DND-41 (cell line): ENCODE measurements around the gene CEL.

Experiments
- ATAC-seq: fragments of 200-7000 bp; cut with Tn5 transposase; 3 replicates; pipeline ENCODE4 v1.9.1; 2021; ENCODE audit warnings: low read depth; ENCODE audit not compliant: insufficient read depth
- DNase-seq: peaks from one replicate; pipeline ENCODE4 v3.0.0-alpha.2; 2020
- H2AFZ ChIP-seq: 2 replicates; pipeline ENCODE4 v1.6.0; 2012; ENCODE audit warnings: low read depth, low read length
- H3K27ac ChIP-seq: 2 replicates; pipeline ENCODE4 v1.5.1; 2012; ENCODE audit warnings: low read length, inconsistent platforms
- H3K27me3 ChIP-seq: fragments of 200-600 bp; sonication (generic); 2 replicates; pipeline ENCODE4 v1.6.0; 2012; ENCODE audit warnings: low read length, mild to moderate bottlenecking, inconsistent platforms; ENCODE audit not compliant: insufficient read depth, poor library complexity
- H3K36me3 ChIP-seq: 2 replicates; pipeline ENCODE4 v1.5.1; 2012; ENCODE audit warnings: low read length, inconsistent platforms; ENCODE audit not compliant: insufficient read depth
- H3K4me1 ChIP-seq: 2 replicates; pipeline ENCODE4 v1.5.1; 2012; ENCODE audit warnings: mild to moderate bottlenecking, low read length; ENCODE audit not compliant: insufficient read depth
- H3K4me2 ChIP-seq: 2 replicates; pipeline ENCODE4 v1.6.0; 2012; ENCODE audit warnings: mild to moderate bottlenecking, moderate library complexity, low read length, inconsistent platforms; ENCODE audit not compliant: insufficient read depth
- H3K4me3 ChIP-seq, 2 experiments: fragments of 200-600 bp in 1 of 2; shearing (Covaris generic) in 1 of 2; 2 replicates each; pipeline ENCODE4 v1.5.1; 2012 to 2016; ENCODE audit warnings: inconsistent platforms in 2 of 2, low read length in 2 of 2, mild to moderate bottlenecking in 2 of 2, low read depth in 1 of 2, moderate library complexity in 1 of 2
- H3K79me2 ChIP-seq: 2 replicates; pipeline ENCODE4 v1.6.0; 2012; ENCODE audit warnings: low read length, inconsistent platforms; ENCODE audit not compliant: insufficient read depth
- H3K9ac ChIP-seq: 2 replicates; pipeline ENCODE4 v1.6.0; 2012; ENCODE audit warnings: low read depth, mild to moderate bottlenecking, inconsistent platforms, low read length, moderate library complexity
- H3K9me3 ChIP-seq: 2 replicates; pipeline ENCODE4 v1.5.1; 2012; ENCODE audit warnings: low read length, moderate library complexity, mild to moderate bottlenecking, inconsistent platforms; ENCODE audit not compliant: insufficient read depth, severe bottlenecking
- H4K20me1 ChIP-seq: 2 replicates; pipeline ENCODE4 v1.6.0; 2012; ENCODE audit warnings: low read length; ENCODE audit not compliant: insufficient read depth
- EZH2 ChIP-seq: IDR thresholded peaks from 3 replicates; pipeline ENCODE4 v1.6.1; 2012; ENCODE audit warnings: borderline replicate concordance, low read depth, mild to moderate bottlenecking, moderate library complexity, low read length, inconsistent platforms; ENCODE audit not compliant: severe bottlenecking
- TF ChIP-seq, protein P1 (sequence below): IDR thresholded peaks from 2 replicates; pipeline ENCODE4 v1.5.1; 2012; ENCODE audit warnings: borderline replicate concordance, low read length, moderate library complexity, mild to moderate bottlenecking; ENCODE audit not compliant: poor library complexity, severe bottlenecking; ENCODE audit errors: extremely low read depth

Gene CEL

DNA sequence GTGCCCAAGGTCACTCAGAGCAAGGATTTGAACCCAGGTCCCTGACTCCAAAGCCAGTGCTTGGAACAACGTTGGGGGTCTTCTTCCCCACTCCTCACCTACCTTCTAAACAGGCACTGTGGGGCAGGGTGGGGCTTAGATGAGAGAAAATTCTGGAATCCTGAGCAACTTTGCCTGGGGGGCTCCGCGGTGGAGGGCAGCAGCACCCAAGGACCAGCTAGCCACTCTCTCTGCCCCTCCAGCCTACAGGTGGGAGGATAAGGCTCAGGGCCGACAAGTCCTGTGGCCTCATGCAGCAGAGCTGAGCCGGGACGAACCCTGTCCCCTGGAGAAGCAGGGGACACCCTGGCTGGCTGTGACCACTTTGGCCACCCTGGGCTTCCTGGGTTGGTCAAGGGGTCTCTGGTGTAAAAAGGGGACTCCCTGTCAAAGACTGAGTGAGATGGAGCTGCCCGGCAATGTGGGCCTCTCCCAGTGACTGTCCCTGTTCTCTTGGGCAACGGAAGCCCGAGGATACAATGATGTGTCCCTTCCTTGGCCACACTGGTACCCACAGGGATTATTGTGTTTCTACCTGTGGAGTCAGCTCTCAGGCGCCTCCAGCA lies 26.5 kb downstream of the CEL start:
- ATAC-seq (no peak), DNase-seq (no peak)
- Histone ChIP-seq H3K4me3 (no peak overlapping the region), H3K4me2 (no peak overlapping the region), H4K20me1 (no peaks in the 10 kb centered on the region), H3K9me3 (no peaks in the 10 kb centered on the region), H3K36me3 (no peaks in the 10 kb centered on the region), H3K4me1 (no peaks in the 10 kb centered on the region), H3K27ac (no peak overlapping the region), H3K79me2 (no peaks in the 10 kb centered on the region), H3K9ac (no peak overlapping the region), H2AFZ (no peak overlapping the region), H3K27me3 (no peaks in the 10 kb centered on the region)
- TF ChIP-seq EZH2, result no peak
- TF ChIP-seq, protein P1, sequence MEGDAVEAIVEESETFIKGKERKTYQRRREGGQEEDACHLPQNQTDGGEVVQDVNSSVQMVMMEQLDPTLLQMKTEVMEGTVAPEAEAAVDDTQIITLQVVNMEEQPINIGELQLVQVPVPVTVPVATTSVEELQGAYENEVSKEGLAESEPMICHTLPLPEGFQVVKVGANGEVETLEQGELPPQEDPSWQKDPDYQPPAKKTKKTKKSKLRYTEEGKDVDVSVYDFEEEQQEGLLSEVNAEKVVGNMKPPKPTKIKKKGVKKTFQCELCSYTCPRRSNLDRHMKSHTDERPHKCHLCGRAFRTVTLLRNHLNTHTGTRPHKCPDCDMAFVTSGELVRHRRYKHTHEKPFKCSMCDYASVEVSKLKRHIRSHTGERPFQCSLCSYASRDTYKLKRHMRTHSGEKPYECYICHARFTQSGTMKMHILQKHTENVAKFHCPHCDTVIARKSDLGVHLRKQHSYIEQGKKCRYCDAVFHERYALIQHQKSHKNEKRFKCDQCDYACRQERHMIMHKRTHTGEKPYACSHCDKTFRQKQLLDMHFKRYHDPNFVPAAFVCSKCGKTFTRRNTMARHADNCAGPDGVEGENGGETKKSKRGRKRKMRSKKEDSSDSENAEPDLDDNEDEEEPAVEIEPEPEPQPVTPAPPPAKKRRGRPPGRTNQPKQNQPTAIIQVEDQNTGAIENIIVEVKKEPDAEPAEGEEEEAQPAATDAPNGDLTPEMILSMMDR, result no peak

DNA sequence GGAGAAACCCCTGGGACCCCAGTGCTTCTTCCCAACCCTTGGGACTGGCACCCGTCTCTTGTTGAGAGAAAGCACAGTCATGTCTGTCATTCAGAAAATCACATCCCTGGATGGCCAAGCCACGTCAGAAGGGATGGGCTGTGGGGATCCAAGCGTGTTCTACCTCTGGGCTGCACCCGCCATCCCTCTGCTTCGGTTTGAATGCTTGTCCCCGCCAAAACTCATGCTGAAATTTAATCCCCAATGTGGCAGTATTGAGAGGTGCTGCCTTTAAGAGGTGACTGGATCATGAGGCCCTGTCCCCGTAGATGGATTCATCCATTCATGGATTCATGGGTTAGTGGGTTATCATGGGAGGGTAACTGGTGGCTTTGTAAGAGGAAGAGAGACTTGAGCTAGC lies 27.0 kb downstream of the CEL start:
- no peaks in the 10 kb centered on the region for H4K20me1 ChIP-seq
- no peaks in the 10 kb centered on the region for H3K36me3 ChIP-seq
- H3K27me3 ChIP-seq, result no peaks in the 10 kb centered on the region
- H3K27ac ChIP-seq, result no peak overlapping the region
- no peaks in the 10 kb centered on the region for H3K79me2 ChIP-seq
- no peak for DNase-seq
- no peak overlapping the region for H3K4me3 ChIP-seq
- no peak for ATAC-seq
- H3K9me3 ChIP-seq, result no peaks in the 10 kb centered on the region
- no peaks in the 10 kb centered on the region for H3K4me1 ChIP-seq
- H3K4me2 ChIP-seq, result no peak overlapping the region
- no peak overlapping the region for H2AFZ ChIP-seq
- no peak overlapping the region for H3K9ac ChIP-seq
- TF ChIP-seq EZH2, result no peak
- TF ChIP-seq, protein P1, result no peak

DNA sequence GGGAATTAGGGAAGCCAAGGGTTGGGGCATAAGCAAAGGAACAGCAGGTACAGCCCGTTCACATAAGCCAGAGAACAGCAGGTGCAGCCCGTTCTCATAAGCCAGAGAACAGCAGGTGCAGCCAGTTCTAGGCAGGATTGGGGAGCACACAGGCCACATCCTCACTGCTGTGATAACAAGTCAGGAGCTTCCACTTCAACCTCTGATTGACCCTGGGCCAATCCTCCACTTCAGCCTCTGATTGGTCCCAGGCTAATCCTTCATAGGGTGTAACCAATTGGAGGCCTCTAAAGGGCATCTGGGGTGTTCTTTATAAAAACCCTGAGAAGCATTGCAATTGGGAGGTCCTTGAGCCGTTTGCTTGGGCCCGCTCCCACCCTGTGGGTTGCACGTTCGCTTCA lies 27.5 kb downstream of the CEL start:
- Histone ChIP-seq H3K4me1 (no peaks in the 10 kb centered on the region), H3K27ac (no peak overlapping the region), H3K9me3 (no peaks in the 10 kb centered on the region), H3K36me3 (no peaks in the 10 kb centered on the region), H3K4me3 (no peak overlapping the region), H3K27me3 (no peaks in the 10 kb centered on the region), H3K9ac (no peak overlapping the region), H4K20me1 (no peaks in the 10 kb centered on the region), H3K4me2 (no peak overlapping the region), H2AFZ (no peak overlapping the region), H3K79me2 (no peaks in the 10 kb centered on the region)
- no peak for TF ChIP-seq EZH2
- TF ChIP-seq, protein P1, result no peak
- ATAC-seq, result peak; percentile 47; the same call in 1 of the 3 replicates
- DNase-seq, result peak; percentile 20

DNA sequence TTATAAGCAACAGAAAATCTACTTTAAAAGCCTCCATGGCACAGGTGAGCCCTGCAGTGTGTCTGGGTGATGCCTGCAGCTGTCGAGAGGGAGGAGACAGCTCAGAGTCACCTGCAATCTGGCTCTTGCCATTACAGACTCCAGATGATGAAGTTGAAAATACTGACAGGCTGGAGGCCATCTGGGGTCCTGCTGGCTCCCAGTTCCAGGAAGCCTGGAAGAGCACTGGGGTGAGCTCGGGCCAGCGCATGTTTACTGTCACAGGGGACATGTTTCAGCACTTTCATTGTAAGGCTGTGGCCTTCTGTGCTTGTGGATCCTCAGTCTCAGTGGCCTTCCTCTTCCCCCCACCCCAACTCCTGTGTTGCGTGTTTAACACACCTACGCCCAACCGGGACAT lies 28.4 kb downstream of the CEL start:
- ATAC-seq (no peak), DNase-seq (no peak)
- no peak overlapping the region for H3K9ac ChIP-seq
- H2AFZ ChIP-seq, result no peak overlapping the region
- no peak for TF ChIP-seq EZH2
- TF ChIP-seq, protein P1, result no peak
- no peaks in the 10 kb centered on the region for H3K27me3 ChIP-seq
- H3K4me1 ChIP-seq, result no peaks in the 10 kb centered on the region
- no peak overlapping the region for H3K27ac ChIP-seq
- no peaks in the 10 kb centered on the region for H4K20me1 ChIP-seq
- no peaks in the 10 kb centered on the region for H3K79me2 ChIP-seq
- H3K9me3 ChIP-seq, result no peaks in the 10 kb centered on the region
- no peaks in the 10 kb centered on the region for H3K36me3 ChIP-seq
- H3K4me3 ChIP-seq, result no peak overlapping the region
- H3K4me2 ChIP-seq, result no peak overlapping the region
